Heart left ventricle (tissue), 16 donors: ENCODE data around the gene OXNAD1. TPM values are rescaled to one million over a fixed set of nuclear protein-coding genes. Genes with fewer than 3 reads are reported as not detected.

Experiments used
- ATAC-seq, 4 donors: fragments of 200-7000 bp; cut with Tn5 transposase; one replicate each; pipeline ENCODE4 v1.9.1; 2020 to 2022; ENCODE audit warnings: moderate library complexity in 4 of 4, mild to moderate bottlenecking in 3 of 4, moderate number of reproducible peaks in 1 of 4
- DNase-seq, 5 donors: peaks; one replicate each; pipeline ENCODE4 v3.0.0-alpha.2; 2020
- H3K27ac ChIP-seq, 12 donors: fragments of 200-600 bp; sonication (generic) in 4 of 12; one replicate each; pipeline versions ENCODE4 v1.5.0 to v1.8.0; 2016 to 2022; ENCODE audit warnings: mild to moderate bottlenecking in 2 of 12
- H3K27me3 ChIP-seq, 9 donors: fragments of 200-600 bp; sonication (generic) in 2 of 9; one replicate each; pipeline versions ENCODE4 v1.5.1 to v1.8.0; 2016 to 2022; ENCODE audit warnings: mild to moderate bottlenecking in 3 of 9
- H3K36me3 ChIP-seq, 9 donors: fragments of 200-600 bp; sonication (generic) in 2 of 9; one replicate each; pipeline versions ENCODE4 v1.5.0 to v1.8.0; 2018 to 2022; ENCODE audit warnings: mild to moderate bottlenecking in 2 of 9
- H3K4me1 ChIP-seq, 12 donors: fragments of 200-600 bp; sonication (generic) in 4 of 12; one replicate each; pipeline versions ENCODE4 v1.5.0 to v1.8.0; 2016 to 2022; ENCODE audit warnings: mild to moderate bottlenecking in 3 of 12
- H3K4me3 ChIP-seq, 12 donors: fragments of 200-600 bp; sonication (generic) in 4 of 12; one replicate each; pipeline versions ENCODE4 v1.5.0 to v1.8.0; 2017 to 2022; ENCODE audit warnings: mild to moderate bottlenecking in 9 of 12, moderate library complexity in 4 of 12
- H3K9me3 ChIP-seq, 12 donors: fragments of 200-600 bp; sonication (generic) in 4 of 12; one replicate each; pipeline versions ENCODE4 v1.5.0 to v1.8.0; 2016 to 2022; ENCODE audit warnings: mild to moderate bottlenecking in 1 of 12
- POLR2A ChIP-seq, 2 donors: fragments of 450-650 bp; IDR thresholded peaks; one replicate each; pipeline ENCODE4 v1.6.1; 2017; ENCODE audit warnings: antibody characterized with exemption in 2 of 2, mild to moderate bottlenecking in 2 of 2, moderate library complexity in 2 of 2
- WGBS, 4 donors: extraction: QIAGEN DNeasy Blood & Tissue Kit in 2 of 4; methylation state at CpG; one replicate each; pipeline versions ENCODE4 v1.1.5 to v1.1.7; 2013 to 2018; 5-methylcytosine and 5-hydroxymethylcytosine counted together
- intact Hi-C, 10 donors: fragments of 100-400 bp; cut with DNase I; formaldehyde crosslinking; loops; one replicate each; pipeline versions ENCODE4 v1.11.1 to v1.14.2; 2022
- long read RNA-seq, 3 donors: library from polyadenylated mRNA; unstranded; transcript quantifications; one replicate each; pipeline ENCODE4 v2.0.0, GENCODE V29; 2020 to 2021
- polyA plus RNA-seq, 2 donors: library from polyadenylated mRNA; stranded (reverse); fragments of 200-250 nt; gene quantifications; one replicate each; pipeline ENCODE4 v1.2.3, GENCODE V29; 2013
- total RNA-seq, 9 donors: library from RNA; depleted of rRNA in 2 of 9; stranded (reverse); fragments of >200 nt in 2 of 9; fragmentation: NEBNext Ultra II Directional in 3 of 9; extraction: Animal tissue kit (Norgen Biotek cat#: 25700) in 3 of 9; gene quantifications; one replicate each; pipeline versions ENCODE4 v1.1.0 to v1.2.4, GENCODE V29; 2016 to 2023
- TF ChIP-seq, protein P1 (sequence below), 12 donors: fragments of 200-600 bp; sonication (generic) in 4 of 12; IDR thresholded peaks; one replicate each; pipeline versions ENCODE4 v1.5.0 to v1.8.0; 2018 to 2022; ENCODE audit warnings: antibody characterized with exemption in 12 of 12, mild to moderate bottlenecking in 5 of 12
- donor health status: ischemic (EF 13 %, LVEDD 7.1; RV severe dilation, severe dysfunction).
- donor health status: healthy with polysubstance abuse.
- donor health status: DM: no; HTN: yes; CAD: no.
- donor health status: DM: no; HTN: no; CAD: no.
- donor health status: ischemic (EF 25% LVEDD 6.9; RV normal size, moderate dysfunction).
- donor health status: ischemic (EF 25% LVEDD 5.7; RV mildly dilated, moderate dysfunction).
- donor health status: healthy.
- donor health status: DM: yes; HTN: yes; CAD: no.
- donor health status: ischemic (EF 35%, LVEDD 5.7; RV mildly dilated, moderate dysfunction).
- donor health status: nonischemic (EF 11% LVEDD 7.7; RV severe dilation, severe dysfunction).
- donor health status: DM: yes; HTN: yes; CAD: no.
- donor health status: PGD.
- donor health status: ischemic (EF 29% LVEDD 5.4; RV normal size, mild dysfunction).
- donor health status: nonischemic (EF 23%, LVEDD 6.1; RV moderate dilation, normal function).

The OXNAD1 gene, protein sequence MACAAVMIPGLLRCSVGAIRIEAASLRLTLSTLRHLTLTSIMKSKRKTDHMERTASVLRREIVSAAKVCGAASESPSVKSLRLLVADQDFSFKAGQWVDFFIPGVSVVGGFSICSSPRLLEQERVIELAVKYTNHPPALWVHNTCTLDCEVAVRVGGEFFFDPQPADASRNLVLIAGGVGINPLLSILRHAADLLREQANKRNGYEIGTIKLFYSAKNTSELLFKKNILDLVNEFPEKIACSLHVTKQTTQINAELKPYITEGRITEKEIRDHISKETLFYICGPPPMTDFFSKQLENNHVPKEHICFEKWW
- 10 to 100 TPM; 12.8 to 23.6 (median 18.1) TPM for total RNA-seq
- 10 to 100 TPM in 1 of 2 donors, 1 to 10 TPM in 1; 7.3 to 26.9 TPM for polyA plus RNA-seq
- long read RNA-seq, donor 1, transcript OXNAD1-201 (9 exons, 3,929 nt), result major isoform, 20 of 37 reads
- long read RNA-seq, donor 1, partial matches to known transcripts, result 1 of 37 reads
- long read RNA-seq, donor 1, other reads (novel, unspliced or antisense), result 12 of 37 reads
- long read RNA-seq, donor 2, transcript OXNAD1-206 (10 exons, 1,681 nt), result minor isoform, 15 of 104 reads
- long read RNA-seq, donor 2, transcript OXNAD1-201 (9 exons, 3,929 nt), result major isoform, 60 of 104 reads
- long read RNA-seq, donor 2, transcript OXNAD1-209 (9 exons, 3,983 nt), result minor isoform, 6 of 104 reads
- long read RNA-seq, donor 2, partial matches to known transcripts, result 3 of 104 reads
- long read RNA-seq, donor 2, other reads (novel, unspliced or antisense), result 18 of 104 reads
- long read RNA-seq, donor 3, transcript OXNAD1-201 (9 exons, 3,929 nt), result major isoform, 16 of 36 reads
- long read RNA-seq, donor 3, partial matches to known transcripts, result 1 of 36 reads
- long read RNA-seq, donor 3, other reads (novel, unspliced or antisense), result 10 of 36 reads

DNA sequence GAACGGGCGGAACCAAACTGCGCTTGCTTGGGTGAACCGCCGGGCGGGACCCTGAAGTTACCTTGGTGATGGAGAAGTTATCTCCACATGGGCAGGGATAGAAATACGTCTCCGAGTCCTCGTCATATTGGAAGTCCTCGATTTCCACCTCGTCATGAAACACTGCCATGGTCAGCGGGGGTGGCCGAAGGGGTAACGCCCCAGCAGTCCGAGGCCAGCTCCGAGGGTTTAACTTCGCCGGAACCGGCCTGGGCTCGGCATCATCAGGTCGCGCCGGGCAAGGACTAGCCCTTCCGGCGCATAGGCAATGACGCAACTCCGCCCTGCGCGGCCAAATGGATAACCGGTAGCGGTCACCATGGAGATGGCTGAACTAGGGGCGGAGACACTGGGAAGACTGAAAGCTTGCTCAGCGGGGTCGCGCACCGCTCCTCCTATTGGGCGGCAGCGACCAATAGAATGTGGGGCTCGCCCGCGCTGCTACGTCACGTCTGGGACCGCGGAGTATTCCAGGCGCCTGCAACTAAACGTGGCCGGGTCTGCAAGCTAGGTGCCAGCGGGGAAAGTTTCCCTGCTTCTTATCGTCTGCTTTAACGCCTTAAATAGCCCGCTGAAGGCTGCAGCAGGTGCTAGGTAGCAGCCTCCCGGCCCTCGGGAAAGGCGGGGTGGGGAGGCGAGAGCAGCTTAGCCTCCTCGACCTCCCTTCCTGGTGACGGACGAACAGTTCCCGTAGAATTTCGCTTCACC is at the start of gene OXNAD1, which contains the start of gene DPH3:
Gene OXNAD1, plus strand, starts transcription at position 505 of the 747 bp plus-strand sequence. CDS start 5,741 bp downstream, outside the sequence.
Gene DPH3, minus strand, starts transcription at position 236 of the 747 bp plus-strand sequence. Its CDS starts 67 bp downstream, at position 169.
- WGBS, 4 donors, result 0 to 1% (median 0%) methylated on average over 30 to 61 of the region's 61 CpGs

DNA sequence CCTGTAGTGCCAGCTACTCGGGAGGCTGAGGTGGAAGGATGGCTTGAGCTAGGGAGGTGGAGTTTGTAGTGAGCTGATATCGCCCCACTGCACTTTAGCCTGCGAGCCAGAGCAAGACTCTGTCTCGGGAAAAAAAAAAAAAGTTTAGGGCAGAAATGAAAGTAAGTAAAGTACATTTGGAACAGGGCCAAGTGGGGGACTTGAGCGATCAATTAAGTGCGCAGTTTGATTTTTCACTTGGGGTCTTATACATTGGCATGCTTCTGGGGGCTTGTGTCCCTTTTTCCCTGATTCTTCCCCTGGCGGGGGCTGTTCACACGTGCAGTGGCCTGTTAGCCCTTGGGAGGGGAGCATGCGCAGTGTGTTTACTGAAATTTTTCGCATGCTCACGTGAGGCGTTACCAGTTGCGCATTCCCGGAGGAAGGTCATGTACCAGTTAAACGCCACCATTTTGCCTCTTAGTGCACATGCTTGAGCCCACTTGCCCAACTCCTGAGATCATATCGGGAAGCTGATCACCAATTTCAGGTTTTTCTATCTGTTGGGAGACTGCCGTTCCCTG is 48.6 kb upstream of the OXNAD1 start:
- Histone ChIP-seq H3K27ac (no peak overlapping the region), H3K9me3 (peaks cover 0 to under 1% (median 0%) of the 10 kb centered on the region in 12 donors), H3K4me3 (no peak overlapping the region), H3K27me3 (no peaks in the 10 kb centered on the region), H3K4me1 (no peaks in the 10 kb centered on the region), H3K36me3 (peaks cover 0 to 7% (median 0%) of the 10 kb centered on the region in 9 donors)
- WGBS, 4 donors, result 91 to 95% (median 93%) methylated on average over 17 of the region's 17 CpGs
- TF ChIP-seq, protein P1, sequence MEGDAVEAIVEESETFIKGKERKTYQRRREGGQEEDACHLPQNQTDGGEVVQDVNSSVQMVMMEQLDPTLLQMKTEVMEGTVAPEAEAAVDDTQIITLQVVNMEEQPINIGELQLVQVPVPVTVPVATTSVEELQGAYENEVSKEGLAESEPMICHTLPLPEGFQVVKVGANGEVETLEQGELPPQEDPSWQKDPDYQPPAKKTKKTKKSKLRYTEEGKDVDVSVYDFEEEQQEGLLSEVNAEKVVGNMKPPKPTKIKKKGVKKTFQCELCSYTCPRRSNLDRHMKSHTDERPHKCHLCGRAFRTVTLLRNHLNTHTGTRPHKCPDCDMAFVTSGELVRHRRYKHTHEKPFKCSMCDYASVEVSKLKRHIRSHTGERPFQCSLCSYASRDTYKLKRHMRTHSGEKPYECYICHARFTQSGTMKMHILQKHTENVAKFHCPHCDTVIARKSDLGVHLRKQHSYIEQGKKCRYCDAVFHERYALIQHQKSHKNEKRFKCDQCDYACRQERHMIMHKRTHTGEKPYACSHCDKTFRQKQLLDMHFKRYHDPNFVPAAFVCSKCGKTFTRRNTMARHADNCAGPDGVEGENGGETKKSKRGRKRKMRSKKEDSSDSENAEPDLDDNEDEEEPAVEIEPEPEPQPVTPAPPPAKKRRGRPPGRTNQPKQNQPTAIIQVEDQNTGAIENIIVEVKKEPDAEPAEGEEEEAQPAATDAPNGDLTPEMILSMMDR (IDR thresholded peaks at IDR 0.05), result no peak
- TF ChIP-seq POLR2A (IDR thresholded peaks at IDR 0.05), result no peak
- intact Hi-C loops, result no loop called here
- ATAC-seq, result no peak
- no peak for DNase-seq

More for the DNA sequence above, at the start of gene OXNAD1, which contains the start of gene DPH3:
- no peaks in the 10 kb centered on the region for H3K9me3 ChIP-seq
- peaks cover 0 to 27% (median 18%) of the 10 kb centered on the region in 9 donors for H3K36me3 ChIP-seq
- peak; percentile 99 for ATAC-seq
- H3K27me3 ChIP-seq, result no peaks in the 10 kb centered on the region
- peaks cover 3 to 59% (median 44%) of the 10 kb centered on the region in 12 donors for H3K4me1 ChIP-seq
- H3K27ac ChIP-seq, result peak within 1 kb of the TSS; percentile 37 to 97 (median 85)
- peak; percentile 47 to 74 for TF ChIP-seq POLR2A (IDR thresholded peaks at IDR 0.05)
- TF ChIP-seq, protein P1 (IDR thresholded peaks at IDR 0.05), result peak in 3 of 12 donors; percentile 8 to 17 (median 16)
- DNase-seq, result peak; percentile 100
- peak within 1 kb of the TSS; percentile 49 to 97 (median 75) for H3K4me3 ChIP-seq
- intact Hi-C loops, result loop anchor here in 2 of 10 donors (5.0 kb wide), 1 partner anchor 287 kb away; no protein-coding TSS in a partner anchor

DNA sequence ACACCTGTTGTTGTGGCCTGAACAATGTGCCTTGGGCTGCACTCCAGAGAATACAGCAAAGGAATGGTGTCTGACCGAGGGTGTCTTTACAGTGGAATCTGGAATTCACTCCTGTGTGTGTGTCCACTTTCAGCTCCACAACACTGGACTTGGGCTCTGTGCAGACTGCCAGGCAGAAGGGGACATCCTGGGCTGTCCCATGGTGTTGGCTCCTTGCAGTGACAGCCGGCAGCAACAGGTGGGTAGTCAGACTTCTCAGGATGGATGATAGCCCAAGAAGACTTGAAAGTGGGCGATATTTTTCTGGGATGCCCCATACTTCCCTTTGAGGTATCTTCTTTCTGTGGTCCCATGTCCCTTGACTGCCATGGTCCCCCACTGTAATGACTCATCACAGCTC is 45.2 kb upstream of the OXNAD1 start:
- Histone ChIP-seq H3K27ac (no peak overlapping the region), H3K27me3 (no peaks in the 10 kb centered on the region), H3K36me3 (peaks cover 0 to 4% (median 0%) of the 10 kb centered on the region in 9 donors), H3K9me3 (peaks cover 0 to 12% (median 0%) of the 10 kb centered on the region in 12 donors), H3K4me3 (no peak overlapping the region), H3K4me1 (peaks cover 0 to 8% (median 0%) of the 10 kb centered on the region in 12 donors)
- no peak for ATAC-seq
- DNase-seq, result no peak
- intact Hi-C loops, result no loop called here
- TF ChIP-seq, protein P1 (IDR thresholded peaks at IDR 0.05), result no peak
- TF ChIP-seq POLR2A (IDR thresholded peaks at IDR 0.05), result no peak
- 87 to 94% (median 90%) methylated on average over 3 of the region's 3 CpGs for WGBS, 4 donors
